ENCODE results near the gene PRPH. TPM values are rescaled to one million over a fixed set of nuclear protein-coding genes. Genes with fewer than 3 reads are reported as not detected.
A peak's percentile ranks its signal among the peaks of the same experiment; 100 is the strongest.

Gene PRPH
- total and polyA plus RNA-seq, 2 of the 8 experiments (the other 6 are each of a cell fraction or from before 2014, with no cell fraction given): 0.79 to 1.4 TPM

DNA sequence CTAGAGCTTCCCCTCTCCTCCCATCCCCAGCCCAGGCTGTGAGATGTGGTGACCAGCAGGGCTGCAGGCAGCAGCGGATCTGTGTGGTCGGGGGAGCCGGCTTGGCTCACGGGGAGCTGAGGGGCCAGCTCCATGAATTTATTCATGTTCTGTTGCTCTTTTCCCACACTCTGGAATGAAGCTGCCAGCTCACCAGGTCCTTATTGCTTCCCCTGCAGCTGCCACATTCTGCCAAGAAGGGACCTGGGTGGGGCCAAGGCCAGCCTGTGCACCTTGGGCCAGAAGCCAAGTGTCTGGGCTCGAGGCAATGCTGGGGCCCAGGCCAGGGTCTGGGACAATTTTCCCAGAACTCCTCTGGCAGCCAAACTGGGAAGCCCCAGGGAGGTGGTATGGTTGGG, 44.5 kb downstream of the PRPH start (continued):
- TF ChIP-seq, protein P1, sequence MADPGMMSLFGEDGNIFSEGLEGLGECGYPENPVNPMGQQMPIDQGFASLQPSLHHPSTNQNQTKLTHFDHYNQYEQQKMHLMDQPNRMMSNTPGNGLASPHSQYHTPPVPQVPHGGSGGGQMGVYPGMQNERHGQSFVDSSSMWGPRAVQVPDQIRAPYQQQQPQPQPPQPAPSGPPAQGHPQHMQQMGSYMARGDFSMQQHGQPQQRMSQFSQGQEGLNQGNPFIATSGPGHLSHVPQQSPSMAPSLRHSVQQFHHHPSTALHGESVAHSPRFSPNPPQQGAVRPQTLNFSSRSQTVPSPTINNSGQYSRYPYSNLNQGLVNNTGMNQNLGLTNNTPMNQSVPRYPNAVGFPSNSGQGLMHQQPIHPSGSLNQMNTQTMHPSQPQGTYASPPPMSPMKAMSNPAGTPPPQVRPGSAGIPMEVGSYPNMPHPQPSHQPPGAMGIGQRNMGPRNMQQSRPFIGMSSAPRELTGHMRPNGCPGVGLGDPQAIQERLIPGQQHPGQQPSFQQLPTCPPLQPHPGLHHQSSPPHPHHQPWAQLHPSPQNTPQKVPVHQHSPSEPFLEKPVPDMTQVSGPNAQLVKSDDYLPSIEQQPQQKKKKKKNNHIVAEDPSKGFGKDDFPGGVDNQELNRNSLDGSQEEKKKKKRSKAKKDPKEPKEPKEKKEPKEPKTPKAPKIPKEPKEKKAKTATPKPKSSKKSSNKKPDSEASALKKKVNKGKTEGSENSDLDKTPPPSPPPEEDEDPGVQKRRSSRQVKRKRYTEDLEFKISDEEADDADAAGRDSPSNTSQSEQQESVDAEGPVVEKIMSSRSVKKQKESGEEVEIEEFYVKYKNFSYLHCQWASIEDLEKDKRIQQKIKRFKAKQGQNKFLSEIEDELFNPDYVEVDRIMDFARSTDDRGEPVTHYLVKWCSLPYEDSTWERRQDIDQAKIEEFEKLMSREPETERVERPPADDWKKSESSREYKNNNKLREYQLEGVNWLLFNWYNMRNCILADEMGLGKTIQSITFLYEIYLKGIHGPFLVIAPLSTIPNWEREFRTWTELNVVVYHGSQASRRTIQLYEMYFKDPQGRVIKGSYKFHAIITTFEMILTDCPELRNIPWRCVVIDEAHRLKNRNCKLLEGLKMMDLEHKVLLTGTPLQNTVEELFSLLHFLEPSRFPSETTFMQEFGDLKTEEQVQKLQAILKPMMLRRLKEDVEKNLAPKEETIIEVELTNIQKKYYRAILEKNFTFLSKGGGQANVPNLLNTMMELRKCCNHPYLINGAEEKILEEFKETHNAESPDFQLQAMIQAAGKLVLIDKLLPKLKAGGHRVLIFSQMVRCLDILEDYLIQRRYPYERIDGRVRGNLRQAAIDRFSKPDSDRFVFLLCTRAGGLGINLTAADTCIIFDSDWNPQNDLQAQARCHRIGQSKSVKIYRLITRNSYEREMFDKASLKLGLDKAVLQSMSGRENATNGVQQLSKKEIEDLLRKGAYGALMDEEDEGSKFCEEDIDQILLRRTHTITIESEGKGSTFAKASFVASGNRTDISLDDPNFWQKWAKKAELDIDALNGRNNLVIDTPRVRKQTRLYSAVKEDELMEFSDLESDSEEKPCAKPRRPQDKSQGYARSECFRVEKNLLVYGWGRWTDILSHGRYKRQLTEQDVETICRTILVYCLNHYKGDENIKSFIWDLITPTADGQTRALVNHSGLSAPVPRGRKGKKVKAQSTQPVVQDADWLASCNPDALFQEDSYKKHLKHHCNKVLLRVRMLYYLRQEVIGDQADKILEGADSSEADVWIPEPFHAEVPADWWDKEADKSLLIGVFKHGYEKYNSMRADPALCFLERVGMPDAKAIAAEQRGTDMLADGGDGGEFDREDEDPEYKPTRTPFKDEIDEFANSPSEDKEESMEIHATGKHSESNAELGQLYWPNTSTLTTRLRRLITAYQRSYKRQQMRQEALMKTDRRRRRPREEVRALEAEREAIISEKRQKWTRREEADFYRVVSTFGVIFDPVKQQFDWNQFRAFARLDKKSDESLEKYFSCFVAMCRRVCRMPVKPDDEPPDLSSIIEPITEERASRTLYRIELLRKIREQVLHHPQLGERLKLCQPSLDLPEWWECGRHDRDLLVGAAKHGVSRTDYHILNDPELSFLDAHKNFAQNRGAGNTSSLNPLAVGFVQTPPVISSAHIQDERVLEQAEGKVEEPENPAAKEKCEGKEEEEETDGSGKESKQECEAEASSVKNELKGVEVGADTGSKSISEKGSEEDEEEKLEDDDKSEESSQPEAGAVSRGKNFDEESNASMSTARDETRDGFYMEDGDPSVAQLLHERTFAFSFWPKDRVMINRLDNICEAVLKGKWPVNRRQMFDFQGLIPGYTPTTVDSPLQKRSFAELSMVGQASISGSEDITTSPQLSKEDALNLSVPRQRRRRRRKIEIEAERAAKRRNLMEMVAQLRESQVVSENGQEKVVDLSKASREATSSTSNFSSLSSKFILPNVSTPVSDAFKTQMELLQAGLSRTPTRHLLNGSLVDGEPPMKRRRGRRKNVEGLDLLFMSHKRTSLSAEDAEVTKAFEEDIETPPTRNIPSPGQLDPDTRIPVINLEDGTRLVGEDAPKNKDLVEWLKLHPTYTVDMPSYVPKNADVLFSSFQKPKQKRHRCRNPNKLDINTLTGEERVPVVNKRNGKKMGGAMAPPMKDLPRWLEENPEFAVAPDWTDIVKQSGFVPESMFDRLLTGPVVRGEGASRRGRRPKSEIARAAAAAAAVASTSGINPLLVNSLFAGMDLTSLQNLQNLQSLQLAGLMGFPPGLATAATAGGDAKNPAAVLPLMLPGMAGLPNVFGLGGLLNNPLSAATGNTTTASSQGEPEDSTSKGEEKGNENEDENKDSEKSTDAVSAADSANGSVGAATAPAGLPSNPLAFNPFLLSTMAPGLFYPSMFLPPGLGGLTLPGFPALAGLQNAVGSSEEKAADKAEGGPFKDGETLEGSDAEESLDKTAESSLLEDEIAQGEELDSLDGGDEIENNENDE (IDR thresholded peaks at IDR 0.05; ENCODE audit: insufficient replicate concordance, low read length): no peak
- TF ChIP-seq SIX5 (IDR thresholded peaks at IDR 0.05; ENCODE audit: low read depth, low read length): no peak
- no peak for TF ChIP-seq YY1 (IDR thresholded peaks at IDR 0.05; ENCODE audit: low read depth, low read length)
- TF ChIP-seq CHD2 (IDR thresholded peaks at IDR 0.05; ENCODE audit: low read length): no peak
- no peak for TF ChIP-seq POU5F1 (IDR thresholded peaks at IDR 0.05; ENCODE audit: low read depth, low read length)
- TF ChIP-seq TAF1 (IDR thresholded peaks at IDR 0.05; ENCODE audit: low read depth, low read length): no peak
- peak; percentile 47 for TF ChIP-seq RNF2 (IDR thresholded peaks at IDR 0.05; ENCODE audit: borderline replicate concordance, low read depth, low read length, missing control alignments, poor library complexity, severe bottlenecking)
- no peak for TF ChIP-seq NRF1 (IDR thresholded peaks at IDR 0.05; ENCODE audit: low read depth, low read length)
- TF ChIP-seq TBP (IDR thresholded peaks at IDR 0.05; ENCODE audit: low read depth, low read length): 0 out of 2 replicates have a peak, but pooled peaks have one; percentile 20
- peak; percentile 12 for TF ChIP-seq EZH2 (IDR thresholded peaks at IDR 0.05; ENCODE audit: low read depth, low read length, severe bottlenecking)
- no peak for TF ChIP-seq KDM5A (IDR thresholded peaks at IDR 0.05; ENCODE audit: low read length)
- no peak for TF ChIP-seq MAX (IDR thresholded peaks at IDR 0.05)

Measured in H1 (cell line).